ENCODE data around the gene ZNF212.

GRCh38 chr7:149228831-149229471 is 10.5 kb upstream of the ZNF212 start:
- no peak for TF ChIP-seq POLR2A (IDR thresholded peaks at IDR 0.05)
- no peak for TF ChIP-seq EP300 (IDR thresholded peaks at IDR 0.05)
